ENCODE data around the gene MYT1.

MYT1 gene

DNA sequence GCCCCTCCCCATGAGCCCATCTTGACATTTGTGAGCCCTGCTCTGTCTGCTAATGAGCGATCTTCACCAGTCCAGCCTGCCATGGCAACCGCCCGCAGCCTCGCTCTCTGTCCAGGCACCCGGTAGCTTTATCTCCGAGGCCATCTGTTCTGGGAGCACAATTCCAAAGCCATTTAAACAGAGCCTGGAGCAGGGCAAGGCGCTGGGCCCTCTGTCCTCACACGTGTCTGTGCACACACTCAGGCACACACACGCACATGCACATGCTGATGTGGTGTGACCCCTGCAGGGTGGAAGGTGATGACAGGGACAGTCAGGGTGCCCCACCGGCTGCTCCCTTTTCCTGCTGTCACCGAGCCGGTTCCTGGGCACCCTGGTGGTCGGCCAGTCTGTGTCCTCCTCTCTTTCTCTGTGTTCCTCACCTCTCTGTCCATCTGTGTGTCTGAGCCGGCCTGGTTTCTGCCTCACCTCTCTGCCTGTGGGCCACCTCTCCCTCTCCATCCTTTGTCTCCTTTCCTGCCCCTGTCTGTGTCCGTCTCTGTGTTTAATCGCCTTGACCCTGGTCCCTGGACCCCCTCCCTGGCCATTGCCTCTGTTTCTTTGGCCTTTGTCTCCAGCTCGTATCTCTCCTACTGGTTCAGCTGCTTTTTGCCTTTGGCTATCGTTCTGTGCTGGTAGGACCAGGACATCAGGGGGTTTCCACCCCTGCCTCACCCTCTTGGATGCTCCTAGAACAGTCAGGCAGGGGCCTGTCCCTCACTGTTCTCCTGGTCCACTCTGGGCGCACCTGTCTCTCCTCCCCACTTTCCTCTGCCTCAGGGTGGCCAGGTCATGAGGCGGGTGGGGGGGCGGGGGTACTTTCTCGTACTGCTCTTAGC is 8.8 kb upstream of the MYT1 start:
- DNase-seq = no peak

- no peak for DNase-seq
Observed at GRCh38 chr20:64156136-64156885, 7.9 kb upstream of the MYT1 start.

GRCh38 chr20:64156886-64157875 is 7.1 kb upstream of the MYT1 start:
- DNase-seq = no peak

- no peak for DNase-seq
Observed at GRCh38 chr20:64157878-64158277, 6.4 kb upstream of the MYT1 start.

- no peak for DNase-seq
Observed at GRCh38 chr20:64158346-64159285, 5.6 kb upstream of the MYT1 start.

- no peak for DNase-seq
Observed at GRCh38 chr20:64159286-64159680, 5.0 kb upstream of the MYT1 start.

GRCh38 chr20:64159711-64160110 is 4.5 kb upstream of the MYT1 start:
- DNase-seq = no peak

- DNase-seq = no peak
Observed at GRCh38 chr20:64160118-64160517, 4.1 kb upstream of the MYT1 start.

- DNase-seq = no peak
Observed at GRCh38 chr20:64160526-64161355, 3.5 kb upstream of the MYT1 start.

GRCh38 chr20:64161356-64162238 is 2.7 kb upstream of the MYT1 start:
- DNase-seq = no peak

DNA sequence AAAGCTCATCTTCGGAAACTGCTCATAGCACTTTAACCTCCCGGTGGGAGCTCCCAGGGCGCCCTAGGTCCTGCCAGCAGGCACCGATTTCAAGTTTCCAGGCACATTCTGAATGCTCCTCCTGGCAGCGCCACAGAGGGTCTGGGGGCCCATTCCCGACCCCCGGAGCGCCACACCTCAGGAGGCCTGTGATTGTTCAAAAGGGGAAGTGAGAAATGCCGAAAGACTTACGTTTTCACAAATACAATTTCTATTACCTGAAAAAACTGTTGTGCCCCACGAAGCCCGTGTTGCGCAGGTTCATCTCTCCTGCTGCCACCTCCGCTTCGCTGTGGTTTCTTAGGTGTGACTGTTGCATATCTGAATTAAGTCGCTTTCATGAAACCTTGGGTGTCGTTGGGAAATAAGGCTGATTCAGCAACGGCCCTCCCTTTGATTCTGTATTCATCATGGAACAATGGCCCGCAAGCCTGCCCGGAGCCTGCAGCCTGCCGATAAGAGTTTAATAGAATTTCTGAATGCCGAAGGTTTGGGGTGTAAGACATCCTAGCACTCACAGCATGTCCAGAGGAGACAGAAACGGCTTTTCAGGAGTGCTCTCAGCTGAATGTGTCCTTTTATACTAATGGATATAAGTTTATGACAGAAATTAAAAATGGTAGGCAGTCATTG is 1.9 kb upstream of the MYT1 start:
- DNase-seq = no peak

- DNase-seq = no peak
Observed at GRCh38 chr20:64163776-64164122, 503 bp upstream of the MYT1 start.

DNA sequence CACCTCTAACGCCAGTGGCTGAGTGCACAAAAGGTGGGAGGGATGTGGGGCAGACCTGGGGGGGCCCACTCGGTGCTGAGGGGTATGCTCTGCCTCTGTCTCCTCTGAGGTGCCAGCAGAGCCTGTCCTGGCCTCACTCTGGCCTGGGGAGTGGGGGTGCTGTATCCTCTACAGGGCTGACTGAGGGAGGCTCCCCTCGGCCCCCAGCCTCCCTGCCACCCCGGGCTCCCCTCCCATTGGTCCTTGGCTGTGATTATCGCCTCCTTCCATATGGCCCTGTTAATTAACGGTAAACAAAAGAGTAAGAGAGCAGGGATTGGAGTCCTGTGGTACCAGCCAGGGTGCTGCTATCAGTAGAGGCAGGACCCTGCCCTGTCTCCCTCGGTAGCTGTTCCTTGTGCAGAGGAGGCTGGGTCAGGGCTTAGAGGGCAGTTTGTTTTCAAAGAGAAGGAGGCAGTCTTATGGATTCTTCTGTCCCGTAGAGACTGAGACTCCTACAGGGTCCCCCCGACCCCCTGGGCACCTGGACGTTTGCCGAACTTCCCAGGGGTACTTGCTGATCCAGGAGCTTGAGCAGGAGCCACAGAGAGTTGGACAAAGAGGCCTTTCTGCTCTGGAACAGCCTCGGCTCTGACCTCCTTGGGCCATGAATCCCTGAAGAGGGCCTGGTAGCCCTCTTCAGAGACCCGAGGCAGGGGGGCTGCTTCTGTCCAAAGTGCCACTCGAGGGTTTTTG is 1.8 kb downstream of the MYT1 start:
- DNase-seq = no peak

GRCh38 chr20:64166721-64167615 is 2.7 kb downstream of the MYT1 start:
- DNase-seq = no peak

DNA sequence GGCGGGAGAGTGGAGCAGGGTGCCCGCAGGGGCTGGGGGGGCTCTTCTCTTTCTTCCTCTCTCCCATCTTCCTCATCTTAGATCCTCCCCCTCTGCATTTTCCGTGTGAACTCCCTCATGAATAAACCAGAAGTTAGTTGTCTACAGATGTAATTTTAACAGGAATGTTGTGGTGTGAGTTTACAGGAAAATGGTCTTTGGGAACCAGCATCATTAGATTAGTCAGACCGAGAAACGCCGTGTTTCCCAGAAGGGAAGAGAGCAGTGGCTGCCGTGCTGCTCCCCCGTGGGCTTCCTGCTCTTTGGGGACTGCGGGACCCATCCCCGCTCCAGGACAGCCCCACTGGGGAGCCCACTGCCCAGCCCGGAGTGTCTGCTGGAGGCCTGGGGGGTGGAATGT is 3.4 kb downstream of the MYT1 start:
- DNase-seq = no peak

- DNase-seq = no peak
Observed at GRCh38 chr20:64168381-64169090, 4.3 kb downstream of the MYT1 start.

DNA sequence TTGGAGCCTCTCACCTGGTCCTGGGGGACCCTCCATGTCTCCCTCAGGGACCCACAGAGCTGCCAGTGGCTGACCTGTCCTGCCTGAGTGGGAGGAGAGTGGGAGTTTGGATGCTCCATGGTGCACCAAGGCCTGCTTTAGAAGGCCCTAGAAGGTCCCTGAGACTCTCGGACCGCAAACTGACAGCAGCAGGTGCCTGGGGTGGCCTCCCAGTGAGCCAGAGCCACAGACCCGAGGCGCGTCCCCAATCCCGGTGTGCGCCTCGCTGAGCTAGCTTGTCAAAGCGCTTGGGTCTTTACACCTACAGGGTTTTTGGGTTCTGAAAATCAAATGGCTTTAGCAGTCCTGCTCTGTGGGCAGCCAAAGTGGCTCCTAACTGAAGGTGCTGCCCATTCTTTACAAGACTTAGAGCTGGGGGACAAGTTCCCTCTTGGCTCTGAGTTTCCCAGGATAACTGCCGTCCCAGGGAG is 4.9 kb downstream of the MYT1 start:
- DNase-seq = no peak
